Stimulated activated CD8-positive, alpha-beta memory T cell treated with anti-CD3 and anti-CD28 coated beads, Interleukin-12 subunit alpha, Interleukin-12 subunit beta, amount 100 ng/mL, for 4 hours (primary cell): ENCODE data around the gene RABL2B.
A peak's percentile ranks its signal among the peaks of the same experiment; 100 is the strongest.
"Not testable (repeated sequence)": the region's sequence is repeated elsewhere in the genome, so short reads cannot be mapped to it uniquely, and the experiment has no call there.

ENCODE experiments used
- DNase-seq: peaks from one replicate; pipeline ENCODE4 v3.0.0-alpha.2; 2020; ENCODE audit warnings: low read depth

The RABL2B gene

DNA sequence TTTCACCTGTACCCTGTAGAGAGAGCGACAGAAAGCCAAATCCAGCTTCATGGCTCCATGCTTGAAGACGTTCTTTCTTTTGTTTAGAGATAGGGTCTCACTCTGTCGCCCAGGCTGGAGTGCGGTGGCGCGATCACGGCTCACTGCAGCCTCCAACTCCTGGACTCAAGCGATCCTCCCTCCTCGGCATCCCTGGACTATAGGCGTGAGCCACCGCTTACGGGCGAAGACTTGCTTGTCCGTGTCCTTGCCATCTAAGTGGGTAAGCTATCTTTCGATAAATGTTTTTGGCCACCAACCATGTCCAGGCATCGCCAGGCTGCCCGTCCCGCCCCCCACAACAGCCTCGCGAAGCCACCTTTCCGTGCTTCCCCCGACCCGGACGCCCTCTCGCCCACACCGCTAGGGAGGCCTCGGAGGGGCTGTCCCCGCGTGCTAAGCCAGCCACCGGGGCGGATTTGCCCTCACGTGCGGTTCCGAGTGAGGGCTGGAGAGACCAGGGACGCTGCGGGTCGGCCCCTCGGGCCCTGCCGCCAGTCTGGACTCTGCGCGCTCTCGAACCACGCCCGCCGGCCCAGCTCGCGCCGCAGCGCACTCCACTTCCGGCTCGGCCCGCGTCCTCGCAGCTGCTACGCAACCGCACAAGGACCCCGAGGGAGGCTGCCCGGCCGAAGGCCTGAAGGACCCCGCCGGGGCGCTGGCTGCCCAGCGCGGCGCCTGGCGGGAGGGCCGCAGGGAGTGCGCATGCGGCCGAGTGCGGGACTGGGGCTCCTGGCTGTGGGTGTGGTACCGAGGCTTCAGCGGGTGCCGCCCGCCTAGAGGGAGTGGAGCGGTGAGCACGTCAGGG lies at the start of gene RABL2B:
Gene RABL2B (minus strand): TSS at position 604 of the 847 bp plus-strand sequence. CDS start 1,342 bp downstream, outside the sequence.
- peak; percentile 82 for DNase-seq

DNA sequence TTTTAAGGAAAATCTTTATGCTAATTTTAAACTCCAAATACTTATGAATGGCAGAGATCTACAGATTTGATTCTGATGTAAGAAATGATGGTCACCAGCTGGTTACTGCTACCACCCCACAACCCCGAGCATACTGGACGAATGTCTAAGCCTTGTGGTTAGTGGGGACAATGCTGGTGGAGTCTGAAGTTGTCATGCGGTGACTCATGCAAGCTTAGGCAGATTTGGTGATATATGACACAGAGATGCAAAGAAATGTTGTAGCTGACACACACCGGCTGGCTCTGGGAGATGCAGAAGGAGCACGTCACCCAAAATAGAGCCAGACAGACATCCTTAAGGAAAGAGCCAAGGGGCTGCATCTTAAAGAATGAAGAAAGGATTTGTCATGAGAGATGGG lies 3.5 kb upstream of the RABL2B start:
- DNase-seq = not testable (repeated sequence)

DNA sequence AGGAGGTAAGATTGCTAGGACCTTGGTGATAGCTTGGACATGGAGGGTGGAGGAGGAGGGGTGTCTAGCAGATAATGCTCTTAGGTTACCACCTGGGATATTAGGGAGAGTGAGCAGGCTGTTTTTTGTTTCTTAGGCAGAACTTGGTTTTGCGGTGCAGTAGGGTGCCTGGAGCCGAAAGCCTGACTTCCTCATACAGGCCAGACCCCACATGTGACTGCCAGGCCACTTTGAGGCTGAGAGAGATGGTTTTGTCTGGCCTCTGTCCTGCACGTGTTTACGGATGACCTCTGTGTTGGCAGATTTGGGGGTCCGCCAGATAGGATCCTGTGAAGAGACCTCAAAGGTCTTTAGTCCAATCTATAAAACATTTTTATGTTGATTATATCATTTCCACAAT lies 1.9 kb upstream of the RABL2B start:
- not testable (repeated sequence) for DNase-seq

- DNase-seq = not testable (repeated sequence)
Observed at GRCh38 chr22:50783880-50784276, 442 bp upstream of the RABL2B start.

DNA sequence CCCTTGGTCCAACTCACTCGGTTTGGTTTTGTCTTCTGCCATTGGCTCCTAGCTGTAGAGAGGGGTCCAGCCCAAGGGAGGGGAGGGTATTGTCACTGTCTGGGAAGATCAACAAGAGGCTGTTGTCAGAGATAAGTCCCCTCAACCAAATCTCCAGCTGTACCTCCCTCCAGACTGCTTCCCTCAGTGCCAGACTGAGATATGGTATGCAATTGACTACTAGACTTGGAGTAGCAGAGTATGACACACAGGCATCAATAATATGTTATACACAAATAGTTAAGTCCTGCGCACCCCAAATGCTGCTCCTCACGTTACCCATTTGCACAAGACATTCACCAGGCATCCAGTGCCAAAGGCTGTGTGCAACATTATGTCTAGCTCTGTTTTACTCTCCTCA lies 1.2 kb downstream of the RABL2B start:
- DNase-seq = not testable (repeated sequence)

DNA sequence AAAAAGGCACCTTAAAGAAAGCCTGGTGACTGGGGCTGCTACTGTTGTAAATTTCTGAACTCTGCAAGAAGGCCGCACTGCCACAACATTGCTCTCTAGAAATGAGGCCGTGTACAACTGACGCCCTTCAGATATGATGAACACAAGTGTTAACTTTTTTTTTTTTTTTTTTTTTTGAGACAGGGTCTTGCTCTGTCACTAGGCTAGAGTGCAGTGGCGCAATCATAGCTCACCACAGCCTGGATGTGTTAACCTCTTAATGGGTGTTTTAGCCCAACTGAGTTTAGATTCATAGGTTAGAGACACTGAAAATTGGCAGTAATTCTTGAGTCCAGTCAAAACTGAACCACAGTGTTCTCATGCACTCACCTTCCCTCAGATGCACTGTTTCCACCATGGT lies 3.2 kb downstream of the RABL2B start:
- not testable (repeated sequence) for DNase-seq

DNA sequence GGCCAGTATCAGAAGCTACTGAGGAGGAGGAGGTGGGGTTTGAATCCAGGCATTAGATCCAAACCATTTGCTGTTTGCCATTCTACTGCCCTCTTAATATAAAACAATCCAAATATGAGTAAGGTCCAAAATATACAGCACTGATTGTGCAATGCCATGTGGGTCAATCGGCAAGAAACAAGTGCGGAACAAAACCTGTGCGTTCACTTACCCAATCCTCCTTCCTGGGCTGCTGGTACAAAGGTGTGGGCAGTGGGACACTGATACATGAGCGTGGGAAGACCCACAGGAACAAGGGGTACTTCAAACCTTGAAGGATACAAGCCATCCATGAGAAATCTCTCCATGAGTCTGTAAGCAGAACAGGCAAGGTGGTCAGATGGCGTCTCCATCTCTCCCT lies 5.8 kb downstream of the RABL2B start:
- not testable (repeated sequence) for DNase-seq

GRCh38 chr22:50775132-50775531 lies 8.3 kb downstream of the RABL2B start:
- DNase-seq = not testable (repeated sequence)

DNA sequence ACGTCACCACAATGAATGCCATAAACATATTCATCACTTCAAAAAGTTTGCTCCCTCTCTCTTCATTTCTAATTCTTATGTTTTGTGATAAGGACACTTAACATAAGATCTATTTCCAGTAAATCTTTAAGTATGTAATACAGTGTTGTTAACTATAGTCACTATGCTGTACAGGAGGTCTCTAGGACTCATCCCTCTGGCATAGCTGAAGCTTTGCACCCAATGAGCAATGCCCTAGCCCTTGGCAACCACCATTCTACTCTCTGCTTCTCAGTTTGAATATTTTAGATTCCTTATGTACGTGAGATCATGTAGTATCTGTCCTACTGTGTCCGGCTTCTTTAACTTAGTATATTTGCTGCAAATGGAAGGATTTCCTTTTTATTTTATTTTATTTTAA lies 19.1 kb downstream of the RABL2B start:
- not testable (repeated sequence) for DNase-seq

DNA sequence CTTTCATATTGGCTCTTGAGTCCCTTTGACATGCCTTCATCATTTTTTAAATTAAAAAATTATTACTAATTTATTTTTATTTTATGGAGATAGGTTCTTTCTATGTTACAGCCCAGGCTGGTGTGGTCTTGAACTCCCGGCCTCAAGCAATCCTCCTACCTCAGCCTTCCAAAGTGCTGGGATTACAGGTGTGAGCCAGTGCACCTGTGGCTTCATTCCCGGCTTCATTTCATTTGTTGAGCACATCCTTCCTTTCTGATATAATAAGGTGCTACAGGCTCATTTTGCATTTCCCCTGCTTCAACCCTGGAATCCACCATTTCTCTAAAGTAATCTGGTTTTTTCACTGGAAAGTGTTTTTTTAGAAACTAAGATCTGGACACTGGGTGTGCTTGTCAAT lies 21.6 kb downstream of the RABL2B start:
- DNase-seq = not testable (repeated sequence)

DNA sequence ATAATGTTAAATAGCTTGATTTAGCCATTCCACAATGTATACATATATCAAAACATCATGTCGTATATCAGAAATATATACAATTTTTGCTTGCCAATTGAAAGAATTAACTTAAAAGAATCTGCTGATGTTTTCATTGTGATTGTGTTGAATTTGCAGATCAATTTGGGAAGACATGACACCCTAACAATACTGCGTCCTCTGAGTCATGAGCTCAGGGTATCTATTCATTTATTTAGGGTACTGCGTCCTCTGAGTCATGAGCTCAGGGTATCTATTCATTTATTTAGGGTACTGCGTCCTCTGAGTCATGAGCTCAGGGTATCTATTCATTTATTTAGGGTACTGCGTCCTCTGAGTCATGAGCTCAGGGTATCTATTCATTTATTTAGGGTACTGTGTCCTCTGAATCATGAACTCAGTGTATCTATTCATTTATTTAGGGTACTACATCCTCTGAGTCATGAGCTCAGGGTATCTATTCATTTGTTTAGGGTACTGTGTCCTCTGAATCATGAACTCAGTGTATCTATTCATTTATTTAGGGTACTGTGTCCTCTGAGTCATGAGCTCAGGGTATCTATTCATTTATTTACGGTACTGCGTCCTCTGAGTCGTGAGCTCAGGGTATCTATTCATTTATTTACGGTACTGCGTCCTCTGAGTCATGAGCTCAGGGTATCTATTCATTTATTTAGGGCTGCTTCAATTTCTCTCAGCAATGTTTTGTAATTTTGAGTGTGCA lies 23.7 kb downstream of the RABL2B start:
- DNase-seq = not testable (repeated sequence)

DNA sequence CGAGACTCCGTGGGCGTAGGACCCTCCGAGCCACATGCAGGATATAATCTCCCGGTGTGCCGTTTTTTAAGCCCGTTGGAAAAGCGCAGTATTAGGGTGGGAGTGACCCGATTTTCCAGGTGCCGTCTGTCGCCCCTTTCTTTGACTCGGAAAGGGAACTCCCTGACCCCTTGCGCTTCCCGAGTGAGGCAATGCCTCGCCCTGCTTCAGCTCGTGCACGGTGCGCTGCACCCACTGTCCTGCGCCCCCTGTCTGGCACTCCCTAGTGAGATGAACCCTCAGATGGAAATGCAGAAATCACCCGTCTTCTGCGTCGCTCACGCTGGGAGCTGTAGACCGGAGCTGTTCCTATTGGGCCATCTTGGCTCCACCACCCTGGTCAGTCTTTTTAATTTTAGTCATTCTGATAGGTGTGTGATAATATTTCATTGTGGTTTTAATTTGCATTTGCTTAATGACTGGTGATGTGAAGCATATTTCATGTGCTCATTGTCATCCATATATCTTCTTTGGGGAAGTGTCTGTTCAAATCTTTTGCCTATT lies 26.4 kb downstream of the RABL2B start:
- peak; percentile 41 for DNase-seq

GRCh38 chr22:50756406-50756805 lies 27.0 kb downstream of the RABL2B start:
- not testable (repeated sequence) for DNase-seq

GRCh38 chr22:50755251-50755650 lies 28.2 kb downstream of the RABL2B start:
- not testable (repeated sequence) for DNase-seq

DNA sequence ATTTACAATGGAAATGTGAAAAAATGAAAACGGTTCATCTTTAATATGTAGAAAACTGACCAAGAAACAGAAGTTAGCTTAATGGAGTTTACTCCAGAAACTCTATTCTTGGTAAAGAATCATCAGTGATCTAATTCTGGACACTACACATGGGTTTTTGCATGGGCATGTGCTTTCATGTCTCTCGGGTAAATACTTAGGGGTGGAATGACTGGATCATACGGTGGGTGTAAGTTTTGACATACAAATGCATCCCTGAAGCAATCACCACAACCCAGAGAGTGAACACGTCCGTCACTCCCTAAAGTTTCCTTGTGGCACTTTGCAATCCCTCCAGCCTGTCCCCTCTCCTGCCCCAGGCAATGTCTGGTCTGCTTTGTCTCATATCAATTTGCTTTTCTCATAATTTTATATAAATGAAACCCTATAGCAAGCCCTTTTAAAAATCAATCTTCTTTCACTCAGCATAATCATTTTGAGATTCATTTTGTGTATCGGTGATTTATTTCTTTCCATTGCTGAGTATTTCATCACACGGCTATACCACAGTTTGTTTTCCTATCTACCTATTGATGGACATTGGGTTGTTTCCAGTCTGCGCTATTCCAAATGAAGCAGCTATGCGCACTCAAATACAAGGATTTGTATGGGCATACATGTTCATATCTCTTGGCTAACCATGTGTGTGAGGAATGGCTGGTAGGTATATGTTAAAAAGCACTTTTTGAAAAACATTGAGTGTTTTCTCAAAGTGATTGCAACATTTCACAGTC lies 33.9 kb downstream of the RABL2B start:
- DNase-seq = not testable (repeated sequence)

- DNase-seq = not testable (repeated sequence)
Observed at GRCh38 chr22:50748630-50749029, 34.8 kb downstream of the RABL2B start.

GRCh38 chr22:50747521-50747920 lies 35.9 kb downstream of the RABL2B start:
- not testable (repeated sequence) for DNase-seq

DNA sequence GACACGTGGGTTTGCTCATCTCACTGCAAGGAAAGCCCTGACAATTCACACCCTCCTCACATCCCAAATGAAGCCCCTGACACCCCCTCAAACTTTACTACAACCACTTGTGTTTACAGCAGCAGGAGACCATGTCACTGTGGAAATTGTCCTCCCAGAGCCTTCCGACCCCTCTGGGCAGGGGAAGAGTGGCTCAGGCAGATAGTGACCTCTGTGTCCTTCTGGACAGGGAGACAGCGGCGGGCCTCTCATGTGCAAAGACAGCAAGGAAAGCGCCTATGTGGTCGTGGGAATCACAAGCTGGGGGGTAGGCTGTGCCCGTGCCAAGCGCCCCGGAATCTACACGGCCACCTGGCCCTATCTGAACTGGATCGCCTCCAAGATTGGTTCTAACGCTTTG lies 39.0 kb downstream of the RABL2B start:
- not testable (repeated sequence) for DNase-seq

GRCh38 chr22:50740714-50741113 lies 42.7 kb downstream of the RABL2B start:
- DNase-seq = not testable (repeated sequence)

DNA sequence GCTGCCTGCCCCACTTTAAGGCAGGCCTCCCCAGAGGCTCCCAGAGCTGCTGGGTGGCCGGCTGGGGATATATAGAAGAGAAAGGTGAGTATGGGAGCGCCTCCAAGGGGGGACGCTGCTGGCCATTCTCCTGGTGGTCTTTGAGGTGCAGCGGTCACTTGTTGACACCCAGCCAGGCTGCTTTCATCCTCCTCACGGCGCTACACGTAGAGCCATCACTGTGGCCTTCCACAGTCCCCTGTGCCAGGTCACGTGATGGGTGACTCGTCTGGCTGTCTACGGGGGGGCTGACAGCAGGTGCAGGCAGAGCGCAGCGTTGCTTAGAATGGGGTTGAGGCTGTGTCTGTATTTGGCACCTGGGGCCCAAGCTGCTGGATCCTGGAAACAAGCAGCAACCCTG lies 43.5 kb downstream of the RABL2B start:
- DNase-seq = no peak

DNA sequence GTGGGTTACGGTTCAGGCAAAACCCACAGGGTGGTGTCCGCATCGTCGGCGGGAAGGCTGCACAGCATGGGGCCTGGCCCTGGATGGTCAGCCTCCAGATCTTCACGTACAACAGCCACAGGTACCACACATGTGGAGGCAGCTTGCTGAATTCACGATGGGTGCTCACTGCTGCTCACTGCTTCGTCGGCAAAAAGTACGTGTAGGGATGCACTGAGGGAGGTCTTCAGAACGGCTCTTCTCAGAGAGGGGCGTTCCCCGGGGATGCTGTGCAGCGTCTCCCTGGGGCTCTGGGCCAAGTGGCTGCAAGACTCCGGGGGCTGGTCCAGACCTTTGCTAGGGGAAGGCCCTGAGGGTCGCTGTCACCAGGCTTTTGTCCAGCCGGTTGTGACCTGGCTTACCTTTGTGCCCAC lies 44.2 kb downstream of the RABL2B start:
- no peak for DNase-seq
